GM21723 (cell line): Measurements from ENCODE around the gene PIAS2.
"Not testable (repeated sequence)": the region's sequence is repeated elsewhere in the genome, so short reads cannot be mapped to it uniquely, and the experiment has no call there.

Source experiments
- ATAC-seq: cut with Tn5 transposase; IDR thresholded peaks from one replicate; pipeline ENCODE4 v1.9.1; 2021; ENCODE audit warnings: mild to moderate bottlenecking, moderate library complexity; ENCODE audit not compliant: unreplicated experiment

Gene PIAS2

GRCh38 chr18:46832849-46833248 lies 84.5 kb downstream of the PIAS2 start:
- ATAC-seq, result no peak

DNA sequence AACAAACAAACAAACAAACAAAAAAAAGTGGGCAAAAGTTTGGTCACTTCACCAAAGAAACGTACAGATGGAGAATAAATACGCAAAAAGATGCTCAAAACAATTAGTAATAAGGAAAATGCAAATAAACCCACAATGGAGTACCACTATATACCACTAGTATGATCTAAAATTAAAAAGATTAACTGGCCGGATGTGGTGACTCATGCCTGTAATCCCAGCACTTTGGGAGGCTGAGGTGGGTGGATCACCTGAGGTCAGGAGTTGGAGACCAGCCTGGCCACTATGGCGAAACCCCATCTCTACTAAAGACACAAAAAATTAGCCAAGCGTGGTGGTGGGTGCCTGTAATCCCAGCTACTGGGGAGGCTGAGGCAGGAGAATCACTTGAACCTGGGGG lies 84.9 kb downstream of the PIAS2 start:
- ATAC-seq, result not testable (repeated sequence)

DNA sequence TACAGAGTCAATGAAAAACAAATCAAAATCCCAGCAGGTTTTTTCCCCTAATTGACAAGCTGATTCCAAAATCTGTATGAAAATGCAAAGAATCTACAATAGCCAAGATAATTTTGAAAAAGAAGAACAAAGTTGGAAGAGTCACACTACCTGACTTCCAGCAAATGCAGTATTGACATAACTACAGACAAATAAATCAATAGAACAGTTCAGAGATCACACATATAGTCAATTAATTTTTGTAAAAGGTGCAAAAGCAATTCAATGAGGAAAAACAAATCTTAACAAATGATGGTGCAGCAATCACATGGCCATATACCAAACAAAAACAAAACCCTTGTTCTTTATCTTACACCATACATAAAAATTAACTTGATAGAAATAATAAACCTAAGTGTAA lies 85.9 kb downstream of the PIAS2 start:
- no peak for ATAC-seq

DNA sequence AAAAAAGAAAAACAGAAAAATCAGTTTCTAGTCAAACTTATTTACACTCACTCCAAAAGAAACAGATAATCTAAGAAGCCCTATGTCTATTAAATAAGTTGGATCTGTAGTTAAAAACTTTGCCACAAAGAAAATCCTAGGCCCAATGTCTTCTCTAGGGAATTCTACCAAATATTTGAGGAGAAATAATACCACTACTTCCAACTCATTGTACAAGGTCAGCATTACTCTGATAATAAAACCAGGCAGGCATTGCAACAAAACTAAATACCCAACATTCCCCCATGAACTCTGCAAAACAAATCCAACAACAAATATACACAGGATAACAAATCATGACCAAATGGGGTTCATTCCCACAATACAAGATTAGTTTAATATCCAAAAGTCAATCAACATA lies 86.7 kb downstream of the PIAS2 start:
- no peak for ATAC-seq

DNA sequence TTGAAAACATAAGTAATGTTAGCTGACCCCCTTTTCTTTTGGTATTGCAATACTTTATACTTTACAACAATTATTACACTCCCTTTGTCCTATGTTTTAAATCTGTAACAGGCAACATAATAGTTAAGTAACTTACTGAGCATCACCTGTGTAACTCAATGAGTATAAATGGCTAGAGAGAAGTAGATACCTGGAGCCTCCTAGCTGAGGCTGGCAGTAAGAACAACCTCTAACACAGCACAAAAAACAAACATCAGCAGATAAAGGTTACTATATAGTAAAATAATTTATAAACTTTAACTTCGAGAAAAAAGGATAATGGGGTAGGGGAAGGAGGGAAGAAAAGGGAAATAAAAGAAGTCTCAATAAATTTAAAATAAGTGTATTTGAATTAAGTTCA lies 87.4 kb downstream of the PIAS2 start:
- ATAC-seq, result no peak

DNA sequence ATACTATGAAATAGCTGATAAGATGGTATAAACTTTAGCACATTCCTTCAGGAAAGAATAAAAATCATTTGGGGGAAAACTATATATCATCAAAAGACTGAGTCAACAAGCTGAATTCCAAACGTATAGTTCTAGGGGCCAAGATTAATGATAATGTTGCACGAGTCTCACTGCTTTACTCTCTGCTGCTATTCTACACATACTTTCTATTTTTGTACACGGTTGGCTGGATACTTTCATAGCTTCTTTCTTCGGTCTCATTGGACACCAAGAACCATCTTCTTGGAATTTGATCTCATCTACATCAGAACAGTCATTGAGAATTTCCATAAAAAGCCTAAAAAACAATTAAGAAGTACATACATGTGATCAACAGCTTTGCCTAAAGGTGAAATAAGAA lies 87.8 kb downstream of the PIAS2 start:
- no peak for ATAC-seq

DNA sequence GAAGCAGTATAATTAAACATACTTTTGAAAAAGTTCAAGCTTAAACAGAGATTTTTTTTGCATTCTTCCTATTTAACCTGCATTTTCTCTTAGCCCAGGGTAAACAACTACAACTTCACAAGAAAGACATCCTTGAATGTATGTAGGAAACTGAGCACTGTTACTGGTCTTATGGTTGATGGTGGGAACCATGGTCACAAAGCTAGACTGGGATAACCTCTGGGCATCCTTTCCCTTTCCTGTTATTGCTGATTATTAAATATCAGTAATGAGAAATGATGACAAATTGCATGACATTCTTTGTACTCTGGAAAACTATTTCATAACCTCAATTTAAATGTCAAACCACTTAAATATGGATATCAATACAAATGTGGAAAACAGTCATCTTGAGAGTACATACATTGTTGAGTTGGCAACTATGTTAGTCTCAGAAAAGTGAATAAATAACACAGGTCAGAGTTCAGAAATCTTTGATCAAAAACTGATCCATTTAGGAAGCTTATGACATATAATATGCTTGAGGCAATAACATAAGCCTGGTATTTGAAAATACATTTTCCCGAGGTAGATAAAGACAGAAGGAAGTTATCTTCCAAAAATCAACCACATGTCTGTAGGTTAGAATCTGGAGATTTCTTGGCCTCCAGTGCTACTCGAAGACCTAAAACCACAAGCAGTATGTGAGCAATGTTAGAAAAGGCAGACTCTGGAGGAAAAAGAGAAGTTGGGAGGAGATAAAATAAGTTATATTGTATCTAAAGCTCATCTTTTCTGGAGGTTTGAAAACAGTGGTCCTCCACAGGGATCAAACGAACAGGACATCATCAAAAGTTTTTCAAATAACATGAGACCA lies 95.2 kb downstream of the PIAS2 start:
- no peak for ATAC-seq

- no peak for ATAC-seq
These were observed 96.4 kb downstream of the PIAS2 start for GRCh38 chr18:46820863-46821262.

GRCh38 chr18:46815661-46816060 lies 101.6 kb downstream of the PIAS2 start:
- no peak for ATAC-seq

- ATAC-seq, result no peak
These were observed 102.9 kb downstream of the PIAS2 start for GRCh38 chr18:46814399-46814798.

- ATAC-seq, result no peak
These were observed 105.0 kb downstream of the PIAS2 start for GRCh38 chr18:46812311-46812710.

- no peak for ATAC-seq
These were observed 106.8 kb downstream of the PIAS2 start for GRCh38 chr18:46810481-46811000.

DNA sequence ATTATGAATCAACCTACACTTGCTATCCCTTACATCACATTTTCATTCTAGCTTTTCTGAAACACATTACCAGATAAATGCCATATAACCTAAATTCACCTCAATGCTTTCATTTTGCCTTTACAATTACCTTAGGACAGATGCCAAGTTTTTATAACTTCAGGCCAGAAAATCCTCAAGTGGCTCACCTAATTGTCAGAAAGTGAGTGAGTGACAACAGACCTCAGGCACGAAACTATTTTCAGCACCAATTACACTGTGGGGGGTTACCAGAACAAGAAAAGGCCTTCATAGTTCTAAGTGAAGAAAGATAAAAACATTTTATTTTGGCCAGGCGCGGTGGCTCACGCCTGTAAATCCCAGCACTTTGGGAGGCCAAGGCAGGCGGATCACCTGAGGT lies 108.2 kb downstream of the PIAS2 start:
- no peak for ATAC-seq

DNA sequence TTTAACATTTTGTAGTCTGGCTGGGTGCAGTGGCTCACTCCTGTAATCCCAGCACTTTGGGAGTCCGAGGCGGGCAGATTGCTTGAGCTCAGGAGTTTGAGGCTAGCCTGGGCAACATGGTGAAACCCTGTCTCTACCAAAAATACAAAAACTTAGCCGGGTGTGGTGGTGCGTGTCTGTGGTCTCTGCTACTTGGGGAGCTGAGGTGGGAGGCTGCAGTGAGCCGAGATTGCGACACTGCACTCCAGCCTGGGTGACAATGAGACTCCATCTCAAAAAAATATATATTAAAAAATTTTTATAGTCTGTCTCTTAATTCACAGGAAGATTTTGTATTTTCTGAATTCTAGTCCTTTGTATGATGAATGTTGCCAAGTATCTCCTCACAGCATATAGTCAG lies 121.4 kb downstream of the PIAS2 start:
- ATAC-seq, result not testable (repeated sequence)

DNA sequence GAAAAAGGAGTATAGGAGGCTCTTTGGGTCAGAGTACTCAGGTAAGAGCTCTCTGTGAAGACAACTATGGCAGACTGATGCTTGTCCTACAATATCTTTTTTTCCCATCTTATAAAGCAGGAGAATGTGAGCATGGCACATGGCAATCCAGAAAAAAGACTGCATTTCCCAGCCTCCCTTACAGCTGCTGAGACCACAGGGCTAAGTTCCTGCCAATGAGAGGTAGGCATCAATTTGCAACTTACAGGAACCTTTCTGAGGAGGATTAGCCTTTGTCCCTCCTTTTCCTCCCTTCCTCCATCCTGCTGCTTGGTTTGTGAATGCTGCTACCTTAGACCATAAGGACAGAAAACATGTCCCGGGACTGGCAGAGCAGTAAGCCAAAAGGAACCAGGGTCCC lies 122.7 kb downstream of the PIAS2 start:
- no peak for ATAC-seq

GRCh38 chr18:46793565-46793964 lies 123.7 kb downstream of the PIAS2 start:
- ATAC-seq, result no peak

- no peak for ATAC-seq
These were observed 128.2 kb downstream of the PIAS2 start for GRCh38 chr18:46789088-46789487.

DNA sequence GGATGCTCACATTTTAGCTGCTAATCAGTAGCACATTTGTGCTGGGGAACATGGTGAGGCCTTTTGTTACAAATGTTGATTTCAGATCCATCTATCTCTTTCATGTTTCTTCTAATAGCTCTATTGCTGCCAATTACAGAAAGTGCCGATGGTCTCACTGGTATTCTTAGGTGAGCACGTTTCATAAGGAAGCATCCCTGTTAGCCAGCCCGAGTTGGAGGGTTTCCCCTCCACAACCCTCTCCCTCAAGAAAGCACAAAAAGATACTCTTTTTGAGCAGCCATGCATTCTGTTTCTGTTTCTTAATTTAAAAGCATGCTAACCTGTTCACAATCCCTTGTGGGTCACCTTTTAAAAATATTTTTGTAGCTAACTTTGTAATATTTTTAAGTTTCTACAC lies 129.6 kb downstream of the PIAS2 start:
- ATAC-seq, result no peak

DNA sequence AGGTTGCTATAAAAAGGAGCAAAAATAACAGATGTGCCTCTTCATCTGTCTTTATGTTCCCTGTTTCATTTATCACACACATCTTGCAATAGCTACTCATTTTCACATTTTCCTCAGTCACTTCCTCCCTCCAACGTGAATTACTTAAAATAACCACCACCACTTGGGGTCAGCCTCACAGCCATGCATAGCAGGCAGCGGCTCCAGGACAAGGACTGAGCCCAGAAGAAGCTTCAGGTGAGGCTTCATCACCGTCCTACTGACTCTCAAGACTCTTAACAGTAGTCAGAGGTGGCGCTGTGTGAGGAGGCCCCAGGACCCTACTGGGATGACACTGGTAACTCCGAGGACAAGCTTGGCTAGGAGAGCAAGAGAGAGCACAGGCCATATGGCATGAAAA lies 144.9 kb downstream of the PIAS2 start:
- ATAC-seq, result no peak

- ATAC-seq, result no peak
These were observed 146.2 kb downstream of the PIAS2 start for GRCh38 chr18:46771141-46771540.

DNA sequence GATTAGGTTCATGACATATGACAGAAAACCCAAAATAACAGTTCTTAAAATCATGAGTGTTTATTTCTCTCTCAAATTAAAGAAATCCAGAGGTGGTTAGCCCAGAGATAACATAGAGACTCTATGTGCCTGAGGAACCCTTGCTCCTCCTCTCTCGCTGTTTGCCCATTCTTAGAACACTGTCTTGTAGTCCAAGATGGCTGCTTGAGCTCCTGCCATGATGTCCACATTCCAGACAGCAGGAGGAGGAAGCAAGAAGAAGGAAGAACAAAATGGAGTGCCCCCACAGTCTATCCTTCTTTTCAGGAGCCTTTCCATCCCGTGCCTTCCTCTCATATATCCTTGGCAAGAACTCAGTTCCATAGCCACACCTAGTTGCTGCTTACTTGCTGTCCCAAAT lies 146.6 kb downstream of the PIAS2 start:
- no peak for ATAC-seq

GRCh38 chr18:46768166-46768921 lies 149.0 kb downstream of the PIAS2 start:
- no peak for ATAC-seq
